Mucosa of gallbladder (tissue), 1 donor: ENCODE data around the gene EMX2. TPM values are rescaled to one million over a fixed set of nuclear protein-coding genes. Genes with fewer than 3 reads are reported as not detected.
"Not testable (repeated sequence)": the region's sequence is repeated elsewhere in the genome, so short reads cannot be mapped to it uniquely, and the experiment has no call there.

Experiments
- DNase-seq: peaks from one replicate; pipeline ENCODE4 v3.0.0-alpha.2; 2020; ENCODE audit warnings: low spot score
- total RNA-seq: library from RNA; stranded (reverse); gene quantifications from one replicate; pipeline ENCODE4 v1.2.1, GENCODE V29; 2021
- donor health status: DM: no; HTN: no; CAD: no.

The EMX2 gene
- 2.9 TPM for total RNA-seq

DNA sequence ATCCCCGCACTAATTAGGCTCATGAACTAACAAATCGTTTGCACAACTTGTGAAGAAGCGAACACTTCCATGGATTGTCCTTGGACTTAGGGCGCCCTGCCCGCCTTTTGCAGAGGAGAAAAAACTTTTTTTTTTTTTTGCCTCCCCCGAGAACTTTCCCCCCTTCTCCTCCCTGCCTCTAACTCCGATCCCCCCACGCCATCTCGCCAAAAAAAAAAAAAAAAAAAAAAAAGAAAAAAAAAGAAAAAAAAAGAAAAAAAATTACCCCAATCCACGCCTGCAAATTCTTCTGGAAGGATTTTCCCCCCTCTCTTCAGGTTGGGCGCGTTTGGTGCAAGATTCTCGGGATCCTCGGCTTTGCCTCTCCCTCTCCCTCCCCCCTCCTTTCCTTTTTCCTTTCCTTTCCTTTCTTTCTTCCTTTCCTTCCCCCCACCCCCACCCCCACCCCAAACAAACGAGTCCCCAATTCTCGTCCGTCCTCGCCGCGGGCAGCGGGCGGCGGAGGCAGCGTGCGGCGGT is at the start of gene EMX2:
Gene EMX2 (plus strand): TSS at position 41 of the 519 bp plus-strand sequence. CDS start 522 bp downstream, outside the sequence.
- no peak for DNase-seq

DNA sequence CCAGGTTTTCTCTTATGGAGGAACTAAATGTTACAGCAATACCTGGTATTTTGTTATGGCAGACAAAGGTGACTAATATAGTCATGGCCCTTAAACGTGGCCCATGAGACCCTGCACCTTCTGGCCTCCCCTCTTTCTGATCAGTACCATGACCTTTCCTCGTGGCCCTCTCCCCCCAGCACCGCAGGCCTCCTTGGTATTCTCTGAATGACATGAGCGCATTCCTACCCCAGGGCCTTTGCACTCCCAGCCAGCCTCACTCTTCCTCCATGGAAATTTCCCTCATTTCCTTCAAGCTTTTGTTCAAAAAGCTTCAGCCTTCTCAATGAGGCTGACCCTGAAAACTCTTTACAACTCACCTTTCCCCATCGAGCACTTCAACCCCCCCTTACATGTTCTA is 46.5 kb upstream of the EMX2 start:
- no peak for DNase-seq

DNA sequence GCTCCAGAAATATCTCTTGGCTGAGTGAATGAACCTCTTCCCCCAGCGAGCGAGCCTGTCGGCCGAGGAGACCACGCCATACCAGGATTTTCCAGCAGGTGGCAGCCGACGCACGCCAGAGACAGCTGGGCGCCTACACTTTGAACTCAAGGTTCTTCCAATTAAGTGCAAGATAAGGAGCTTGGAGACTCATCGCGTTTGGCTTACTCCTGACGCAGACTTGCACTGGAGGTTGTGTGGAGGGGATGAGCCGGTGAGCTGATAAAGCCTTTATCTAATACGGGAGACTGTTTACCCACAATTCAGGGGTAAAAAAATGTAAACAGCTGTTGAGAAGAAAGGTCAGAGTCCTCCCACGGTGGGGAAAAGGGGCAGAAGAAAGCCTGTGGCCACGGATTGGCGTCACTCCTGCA is 45.9 kb upstream of the EMX2 start:
- peak; percentile 80 for DNase-seq

DNA sequence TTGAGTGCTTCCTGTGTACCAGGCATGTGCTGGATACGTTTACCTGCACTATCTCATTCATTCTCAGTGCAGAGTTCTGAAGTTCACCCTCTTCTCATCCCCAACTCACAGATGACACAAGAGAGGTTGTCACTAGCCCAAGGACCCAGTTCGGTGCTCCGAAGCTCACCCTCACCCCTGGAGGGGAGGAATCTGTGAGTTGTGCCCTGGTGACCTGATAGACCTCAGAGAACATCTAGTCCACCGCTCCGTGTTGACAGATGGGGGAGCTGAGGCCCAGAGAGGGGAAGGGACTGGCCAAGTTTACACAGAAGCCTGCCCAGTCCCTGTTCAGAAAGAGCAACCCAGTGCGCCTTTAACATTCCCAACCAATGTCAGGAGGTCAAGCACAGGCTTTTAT is 44.8 kb upstream of the EMX2 start:
- DNase-seq = no peak

DNA sequence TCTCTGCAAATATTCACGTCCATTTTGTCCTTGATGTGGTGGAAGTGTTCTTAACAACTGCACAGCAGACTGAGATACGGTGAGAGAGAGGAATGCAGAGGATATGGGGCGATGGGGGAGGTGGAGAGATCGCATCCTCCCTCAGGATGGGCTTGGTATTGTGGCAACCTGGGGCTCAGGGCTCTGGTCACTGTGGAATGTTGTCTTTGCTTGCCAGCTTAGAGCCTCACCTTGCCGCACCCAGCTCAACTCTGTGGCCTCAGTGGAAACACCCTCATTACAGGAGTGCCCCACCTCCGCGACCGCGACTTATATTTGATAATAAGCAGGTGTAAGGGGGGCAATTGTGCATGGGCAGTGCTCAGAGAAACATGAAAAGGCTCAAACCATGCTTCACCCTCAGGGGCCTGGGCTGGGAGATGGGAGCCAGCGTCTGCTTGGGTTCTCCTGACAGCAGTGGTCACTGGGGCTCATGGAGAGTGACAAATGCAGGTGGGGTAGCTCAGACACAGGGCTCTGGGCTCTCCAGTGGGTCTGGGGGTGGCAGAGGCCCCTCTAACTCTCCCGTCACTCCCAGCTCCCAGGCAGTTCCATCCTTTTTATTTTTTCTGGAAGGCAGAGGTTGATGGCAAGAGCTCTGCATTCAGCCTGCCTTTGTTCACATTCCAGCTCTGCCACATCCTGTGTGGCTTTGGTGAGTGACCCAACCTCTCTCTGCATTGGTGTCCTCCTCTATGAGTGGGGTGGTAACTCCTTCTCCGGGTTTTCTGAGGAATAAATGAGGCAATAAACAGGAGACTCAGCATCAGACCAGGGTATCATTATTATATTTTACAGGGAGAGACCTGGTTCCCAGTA is 43.1 kb upstream of the EMX2 start:
- DNase-seq = no peak

DNA sequence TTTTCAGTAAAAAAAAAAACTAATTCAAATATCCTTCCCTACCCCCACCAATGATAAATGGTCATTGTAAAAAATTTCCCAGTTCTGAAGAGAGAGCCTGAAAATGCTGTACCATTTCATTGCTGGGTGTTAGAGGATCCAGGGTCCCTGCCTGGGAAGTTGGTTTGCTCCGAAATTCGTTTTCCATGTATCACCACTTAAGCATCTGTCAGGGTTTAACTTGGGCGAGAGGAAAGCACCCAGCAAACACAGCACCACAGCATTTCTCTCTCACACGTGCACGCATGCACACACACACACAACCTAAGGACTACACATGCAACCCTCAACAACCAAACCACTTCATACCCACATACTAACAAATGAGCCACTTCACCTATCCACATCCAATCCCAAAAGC is 42.1 kb upstream of the EMX2 start:
- DNase-seq = no peak

DNA sequence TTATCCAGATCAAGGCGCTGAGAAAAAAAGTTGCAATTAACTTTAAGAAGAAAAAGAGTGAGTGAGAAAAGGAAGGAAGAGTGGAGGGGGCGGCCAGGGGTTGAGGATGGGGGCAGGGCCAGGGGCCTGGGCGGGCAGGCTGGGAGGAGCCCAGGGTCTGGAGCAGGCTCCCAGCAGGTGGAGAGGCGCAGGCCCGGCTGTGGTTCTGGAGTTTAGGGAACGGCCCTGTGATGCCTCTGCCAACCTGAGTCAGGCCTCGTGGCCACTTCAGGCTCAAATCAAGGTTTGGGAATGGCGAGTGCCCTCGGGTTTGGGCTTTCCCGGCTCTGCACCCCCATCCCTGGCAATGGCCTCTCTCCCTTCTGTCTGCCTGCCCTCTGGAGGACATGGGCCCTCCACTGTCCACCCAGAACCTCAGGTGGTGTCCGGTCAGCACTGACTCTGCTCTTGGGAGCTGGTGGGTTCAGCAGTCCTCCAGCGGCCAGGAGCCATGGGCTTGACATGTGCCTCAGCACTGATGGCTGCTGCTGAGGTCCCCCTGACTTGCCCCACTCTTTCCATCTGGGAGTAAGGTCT is 41.0 kb upstream of the EMX2 start:
- DNase-seq = no peak

DNA sequence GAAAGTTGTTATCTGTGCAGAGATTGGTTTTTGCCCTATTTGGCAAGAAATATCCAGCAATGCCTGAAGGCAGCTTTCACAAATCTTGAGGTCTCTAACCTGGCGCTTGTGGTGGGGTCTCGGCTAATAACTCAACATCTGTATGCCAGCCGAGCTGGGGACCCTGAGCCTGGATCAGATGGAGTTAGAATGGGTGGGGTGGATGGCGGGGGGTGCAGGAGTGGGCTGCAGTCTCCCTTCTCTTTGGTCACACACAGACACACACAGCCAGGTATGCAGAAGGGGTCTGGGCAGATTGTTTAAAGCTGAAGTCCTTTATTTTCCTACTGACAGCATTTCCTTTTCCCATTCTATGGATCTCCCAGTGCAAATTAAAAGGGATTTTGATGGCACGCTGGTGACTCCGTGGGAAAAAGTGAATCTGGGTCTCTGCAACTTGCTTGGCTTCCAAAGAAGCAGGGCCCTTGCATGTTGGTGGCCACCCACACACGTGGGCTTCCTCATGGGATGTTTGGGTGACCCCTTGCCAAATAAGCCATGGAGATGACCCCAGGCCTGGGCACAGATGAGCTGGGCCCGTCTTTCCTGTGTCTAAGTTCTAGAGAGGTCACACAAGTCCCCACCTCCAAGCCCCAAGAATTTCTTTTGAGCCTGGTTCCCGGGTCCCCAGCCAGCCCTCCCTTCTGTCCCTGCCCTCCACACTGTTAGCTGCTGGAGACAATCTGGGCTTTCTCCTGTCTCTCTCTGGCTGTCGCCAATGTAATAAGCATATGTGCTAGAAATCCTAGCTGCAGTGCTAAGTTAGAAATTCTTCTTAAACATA is 39.9 kb upstream of the EMX2 start:
- DNase-seq = no peak

DNA sequence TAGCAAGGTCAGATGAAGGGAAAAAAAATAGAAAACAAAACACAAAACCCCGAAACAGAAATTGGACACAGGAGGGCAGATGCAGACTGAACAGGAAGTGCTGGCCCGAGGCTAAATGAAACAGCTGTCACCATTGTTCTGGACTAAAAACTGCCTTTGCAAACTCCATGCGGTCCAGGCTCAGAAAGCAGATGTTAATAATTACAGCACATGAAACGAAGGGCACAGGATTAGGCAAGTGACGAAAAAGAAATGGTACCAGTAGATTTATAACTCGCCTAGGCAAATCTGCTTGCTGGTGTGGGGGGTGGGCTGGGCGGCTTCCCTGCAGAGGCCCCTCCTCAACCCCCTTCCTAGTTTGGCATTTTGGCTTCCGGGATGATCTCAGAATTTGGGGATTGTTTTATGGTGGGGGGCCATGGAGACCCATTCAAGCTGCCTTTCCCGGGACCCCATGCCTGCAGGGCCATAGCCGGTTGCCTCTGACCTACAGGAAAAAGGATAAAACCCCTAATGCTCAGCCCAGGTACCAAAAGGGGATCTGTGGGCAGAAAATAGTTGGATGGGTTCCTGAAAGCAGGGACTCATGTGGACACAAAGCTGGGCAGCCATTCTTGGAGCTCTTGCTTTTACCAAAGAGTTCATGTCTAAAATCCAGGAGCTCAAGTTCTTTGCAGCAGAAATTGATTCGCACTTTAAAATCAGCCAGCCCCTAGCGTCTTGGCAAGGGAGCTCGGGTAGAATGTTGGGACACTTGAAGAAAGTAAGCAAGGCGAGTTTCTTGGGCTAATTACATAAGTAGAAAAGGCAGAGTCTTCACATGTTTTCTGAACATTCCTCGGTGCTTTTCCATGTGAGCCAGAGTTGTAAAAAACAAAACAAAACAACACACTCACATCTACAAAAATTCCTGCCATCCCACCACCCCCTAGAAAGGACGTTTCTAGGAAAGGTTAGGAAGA is 39.0 kb upstream of the EMX2 start:
- no peak for DNase-seq

DNA sequence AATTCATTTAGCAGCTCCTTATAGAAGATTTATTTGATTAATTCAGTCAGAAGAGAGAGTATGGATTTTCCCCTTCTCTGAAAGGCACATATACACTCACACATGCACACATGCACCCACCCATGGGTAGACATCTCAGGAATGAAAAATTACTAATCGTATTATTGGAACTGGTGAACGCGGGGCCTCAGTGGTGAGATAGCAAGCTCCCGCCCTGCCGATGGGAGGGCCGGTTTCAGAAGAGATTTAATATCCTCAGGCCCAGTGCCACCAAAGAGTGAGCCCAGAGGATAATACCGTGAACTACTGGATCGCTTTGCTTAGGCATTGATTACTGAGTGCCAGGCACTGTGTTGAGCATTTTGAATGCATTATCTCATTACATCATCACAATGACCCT is 38.0 kb upstream of the EMX2 start:
- no peak for DNase-seq

DNA sequence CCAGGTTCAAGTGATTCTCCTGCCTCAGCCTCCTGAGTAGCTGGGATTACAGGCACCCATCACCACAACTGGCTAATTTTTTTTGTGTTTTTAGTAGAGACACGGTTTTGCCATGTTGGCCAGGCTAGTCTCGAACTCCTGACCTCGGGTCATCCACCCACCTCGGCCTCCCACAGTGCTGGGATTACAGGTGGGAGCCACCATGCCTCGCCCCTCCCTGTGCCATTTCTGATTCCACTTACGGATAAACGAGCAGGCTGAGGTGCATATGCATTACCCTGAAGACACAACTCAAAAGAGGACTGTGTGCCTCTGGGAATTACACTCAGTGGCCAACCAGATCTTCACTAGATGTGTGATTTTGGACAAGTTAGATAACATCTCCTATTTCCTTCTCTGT is 35.5 kb upstream of the EMX2 start:
- DNase-seq = not testable (repeated sequence)

DNA sequence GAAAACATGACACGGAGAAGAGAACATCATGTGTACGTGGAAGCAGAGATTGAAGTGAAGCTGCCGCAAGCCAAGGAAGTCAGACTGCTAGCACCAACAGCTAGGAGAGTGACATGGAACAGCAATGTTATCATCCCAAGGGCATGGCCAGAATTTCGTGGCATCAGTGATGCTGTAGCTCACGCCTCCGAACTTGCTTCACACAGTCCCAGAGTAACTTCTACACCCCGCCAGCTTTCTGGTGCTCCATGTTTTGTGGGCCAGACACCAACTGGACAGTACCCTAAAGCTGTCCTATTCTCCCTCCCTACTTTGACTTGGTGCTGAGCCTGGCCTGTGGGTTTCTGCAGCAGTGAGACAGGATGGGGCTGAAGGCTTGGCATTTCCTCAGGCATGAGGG is 33.0 kb upstream of the EMX2 start:
- no peak for DNase-seq

DNA sequence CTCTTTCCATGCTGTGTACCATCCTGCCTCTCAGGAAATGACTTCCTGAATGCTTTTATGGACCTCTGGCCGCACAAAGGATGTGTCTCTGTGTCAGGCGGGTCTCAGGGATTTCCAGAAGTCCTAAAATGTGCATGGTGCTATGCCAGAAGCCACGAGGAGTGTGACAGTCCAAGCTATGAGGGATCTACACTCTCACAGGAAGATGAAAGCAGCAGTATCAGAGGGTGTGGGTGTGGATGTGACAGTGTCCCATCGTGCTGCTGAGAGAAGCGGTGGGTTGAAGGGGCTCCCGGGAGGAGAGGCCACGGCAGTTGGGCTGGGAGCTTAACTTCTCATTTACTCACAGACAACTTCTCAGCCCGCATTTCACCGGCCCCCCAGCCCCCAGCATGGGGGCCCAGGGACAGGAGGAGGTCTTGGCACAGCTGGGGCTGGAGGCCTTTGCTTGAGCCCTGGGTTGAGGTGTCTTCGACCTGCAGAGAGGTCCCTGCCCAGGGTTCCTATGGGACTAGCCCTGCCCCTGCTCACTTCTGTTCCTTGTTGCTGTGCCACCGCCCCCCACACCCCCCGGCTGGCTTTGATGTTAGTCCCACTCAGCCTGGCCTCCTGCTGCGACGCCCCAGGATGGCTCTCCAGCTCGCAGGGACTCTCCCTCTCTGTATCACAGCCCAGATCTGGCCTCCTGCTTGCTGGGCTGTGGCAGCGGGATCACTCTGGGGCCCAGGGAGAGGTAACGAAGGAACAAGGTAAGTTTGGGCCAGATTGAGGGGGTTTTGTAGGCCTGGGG is 30.8 kb upstream of the EMX2 start:
- no peak for DNase-seq

DNA sequence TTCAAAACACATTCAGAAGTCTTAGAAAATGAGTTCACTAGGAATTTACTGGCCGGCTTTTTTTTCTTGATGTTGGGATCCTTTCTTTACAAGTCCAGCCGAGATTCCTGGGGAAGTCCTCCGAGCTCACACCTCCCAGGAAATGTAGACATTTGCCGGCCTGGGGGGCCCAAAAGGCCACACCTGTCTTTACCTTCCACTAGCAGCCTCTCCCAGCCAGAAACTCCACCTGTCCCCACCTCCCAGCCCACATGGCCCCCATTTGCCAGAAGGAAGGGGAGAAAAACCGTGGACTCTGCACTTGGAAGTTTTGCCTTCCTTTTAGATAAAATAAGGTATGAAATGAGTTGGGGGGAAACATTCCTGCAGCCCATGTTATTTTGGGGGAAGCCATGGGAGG is 27.6 kb upstream of the EMX2 start:
- no peak for DNase-seq

DNA sequence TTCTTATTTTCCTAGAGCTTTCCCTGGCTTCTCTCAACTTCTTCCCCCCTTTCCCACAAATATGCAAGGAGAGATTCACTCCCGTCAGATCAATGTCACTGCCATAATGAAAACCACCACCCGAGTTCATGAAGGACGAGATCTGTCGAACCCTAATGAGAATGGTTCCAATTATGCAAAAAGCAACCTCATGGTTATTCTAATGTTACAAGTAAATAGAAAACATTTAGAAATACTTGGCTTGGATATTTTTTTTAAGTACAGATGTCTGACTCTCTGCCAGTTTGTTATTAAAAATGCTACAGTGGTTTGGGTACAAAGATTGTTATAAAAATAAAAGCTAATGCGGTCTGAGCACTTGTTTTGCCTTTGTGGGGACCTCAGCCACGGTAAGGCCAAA is 25.9 kb upstream of the EMX2 start:
- no peak for DNase-seq

DNA sequence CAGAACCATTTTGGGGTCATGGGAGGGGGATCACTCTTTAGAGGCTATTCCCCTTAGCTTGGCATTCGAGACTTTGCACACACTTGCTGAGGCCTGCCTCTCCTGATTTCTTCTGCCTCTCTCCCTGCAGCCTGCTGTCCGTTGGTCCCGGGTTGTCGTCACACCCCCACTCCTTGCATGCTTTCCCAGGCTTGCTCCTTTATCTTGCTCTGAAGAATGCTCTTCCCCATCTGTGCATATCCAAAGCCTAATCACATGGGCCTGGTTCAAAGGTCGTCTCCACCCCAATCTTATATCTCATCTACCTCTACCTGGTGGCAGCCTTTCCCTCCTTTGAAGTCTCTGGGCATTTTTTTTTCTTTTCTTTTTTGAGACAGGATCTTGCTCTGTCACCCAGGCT is 24.3 kb upstream of the EMX2 start:
- no peak for DNase-seq

DNA sequence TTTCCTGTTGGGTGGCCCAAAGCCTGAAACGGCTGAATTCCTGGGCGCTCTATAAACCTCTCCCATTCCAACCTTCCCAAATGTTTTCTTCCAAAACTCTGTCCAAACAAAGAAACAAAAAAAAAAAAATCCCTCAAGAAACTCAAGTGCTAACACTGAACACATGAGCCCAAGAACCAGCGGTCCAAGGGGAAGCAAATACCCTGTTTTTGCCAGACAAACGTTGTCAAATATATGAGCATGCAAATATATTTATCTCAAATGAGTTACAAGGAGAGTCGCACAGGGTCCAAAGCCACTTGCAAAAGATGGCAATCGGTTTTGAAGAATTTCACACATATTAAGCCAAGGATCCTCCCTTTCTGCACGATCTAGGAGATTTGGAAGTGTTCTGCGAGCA is 23.3 kb upstream of the EMX2 start:
- DNase-seq = no peak

DNA sequence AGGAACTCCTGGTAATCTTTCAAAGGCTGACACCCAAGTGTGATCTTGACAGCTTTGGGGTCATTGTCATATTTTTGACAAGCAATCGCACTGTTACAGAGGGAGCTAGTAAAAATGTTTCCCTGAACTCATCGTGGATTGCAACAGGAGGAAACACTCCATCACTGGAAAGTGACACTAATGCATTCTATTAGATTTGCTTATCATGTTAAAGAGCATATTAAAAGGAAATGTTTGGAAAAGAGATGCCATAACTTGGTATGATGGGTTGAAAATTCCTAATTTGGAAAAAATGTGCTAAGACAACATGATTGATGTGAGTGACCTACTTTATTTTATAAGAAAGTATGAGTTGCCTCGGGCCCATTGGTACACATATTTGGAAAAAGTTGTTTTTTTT is 22.7 kb upstream of the EMX2 start:
- DNase-seq = no peak

DNA sequence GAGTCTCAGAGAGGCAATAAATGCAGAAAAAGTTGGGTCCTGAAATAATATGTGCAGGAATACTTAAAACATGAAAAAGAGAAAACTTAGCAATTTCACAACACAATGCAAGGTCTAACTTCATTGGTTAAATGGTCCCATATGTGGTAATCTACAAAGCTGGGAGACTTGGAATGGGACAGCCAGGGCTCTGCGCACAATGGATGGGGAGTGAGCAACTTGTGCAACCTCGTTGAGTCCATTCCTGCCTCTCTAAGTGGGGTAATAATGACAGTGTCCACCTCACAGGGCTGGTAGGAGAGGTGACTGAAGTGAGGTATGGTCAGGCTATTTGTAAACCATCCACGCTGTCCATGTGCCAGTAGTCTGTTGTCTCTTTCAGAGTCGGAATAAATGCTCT is 11.8 kb upstream of the EMX2 start:
- DNase-seq = no peak

DNA sequence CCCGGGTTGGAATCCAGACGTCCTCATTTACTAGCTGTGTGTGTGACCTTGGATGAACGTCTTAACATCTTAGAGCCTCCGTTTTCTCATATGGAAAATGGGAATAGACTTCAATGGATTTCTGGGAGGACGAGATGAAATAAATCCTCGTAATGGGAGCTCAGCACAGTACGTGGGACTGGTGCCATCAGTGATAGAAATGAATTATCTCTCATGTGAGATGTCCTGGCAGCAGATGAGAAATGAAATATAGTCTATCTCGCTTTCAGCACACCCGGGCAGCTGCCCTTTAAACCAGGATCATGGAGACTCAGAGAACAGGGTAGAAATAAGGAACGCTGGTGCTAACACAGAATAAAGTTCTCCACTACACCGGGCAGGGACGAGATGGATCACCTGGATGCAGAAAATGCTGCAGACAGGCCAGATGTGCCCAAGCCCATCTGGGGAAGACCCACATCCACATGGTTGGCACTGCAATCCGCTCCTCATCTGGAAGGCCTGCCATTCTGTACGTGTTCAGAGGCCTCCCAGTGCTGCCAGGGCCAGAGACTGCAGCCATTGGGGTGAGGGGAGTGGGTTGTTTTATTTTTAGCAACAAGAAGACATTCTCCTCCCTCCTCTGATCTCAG is 11.1 kb upstream of the EMX2 start:
- no peak for DNase-seq
